OCI-LY7 (cell line): ENCODE measurements around the gene ALKBH3.

Experiments
- CTCF ChIP-seq: fragments of 200-600 bp; sonication (generic); conservative IDR thresholded peaks from 2 replicates; pipeline ENCODE4 v1.5.1; 2014; ENCODE audit warnings: mild to moderate bottlenecking, antibody characterized with exemption, low read length, moderate library complexity, mixed read lengths
- EZH2phosphoT487 ChIP-seq: fragments of 200-600 bp; sonication (generic); IDR thresholded peaks from 2 replicates; pipeline ENCODE4 v1.6.1; 2018; ENCODE audit warnings: low read depth, borderline replicate concordance, mild to moderate bottlenecking, mixed run types, antibody characterized with exemption, low read length, moderate library complexity, mixed read lengths

GRCh38 chr11:43856993-43857392, 23.6 kb upstream of the ALKBH3 start:
- TF ChIP-seq CTCF: no peak
- no peak for TF ChIP-seq EZH2phosphoT487
